Breast epithelium (tissue), 3 donors: ENCODE results near the gene TTC28.

Source experiments
- CTCF ChIP-seq, 3 donors: fragments of 450-650 bp; IDR thresholded peaks; one replicate each; pipeline ENCODE4 v1.5.1; 2016 to 2017; ENCODE audit warnings: antibody characterized with exemption in 3 of 3, mild to moderate bottlenecking in 3 of 3, moderate library complexity in 3 of 3
- POLR2A ChIP-seq: fragments of 450-650 bp; IDR thresholded peaks from one replicate; pipeline ENCODE4 v1.6.1; 2016; ENCODE audit warnings: antibody characterized with exemption, mild to moderate bottlenecking, moderate library complexity
- POLR2AphosphoS5 ChIP-seq, 3 donors: sonication (generic); formaldehyde crosslinking; IDR thresholded peaks; one replicate each; pipeline ENCODE4 v1.6.1; 2017; ENCODE audit warnings: antibody characterized with exemption in 3 of 3

- no peak for TF ChIP-seq POLR2A
- no peak for TF ChIP-seq CTCF (IDR thresholded peaks at IDR 0.05)
- TF ChIP-seq POLR2AphosphoS5 (IDR thresholded peaks at IDR 0.05), result no peak
These were observed 216.7 kb downstream of the TTC28 start for GRCh38 chr22:28462901-28463300.
